ENCODE results near the gene CAPS.

- TF ChIP-seq POLR2A (IDR thresholded peaks at IDR 0.05; ENCODE audit: low read depth, low read length) (no peak), POLR2AphosphoS5 (IDR thresholded peaks at IDR 0.05; ENCODE audit: low read depth, low read length) (no peak)
Measured at GRCh38 chr19:5867201-5868136, 46.6 kb upstream of the CAPS start.
